HUDEP-2 (cell line): ENCODE measurements around the gene HMHB1.
A peak's percentile ranks its signal among the peaks of the same experiment; 100 is the strongest.
"Not testable (repeated sequence)": the region's sequence is repeated elsewhere in the genome, so short reads cannot be mapped to it uniquely, and the experiment has no call there.

Source experiments
- DNase-seq, 76 experiments: peaks; one replicate each; lab custom pipeline; 2025; ENCODE audit not compliant: unreplicated experiment in 76 of 76; lab: John Stamatoyannopoulos, UW

HMHB1 gene

GRCh38 chr5:143801252-143801939 lies 10.6 kb upstream of the HMHB1 start:
- no peak for DNase-seq

GRCh38 chr5:143805861-143806260 lies 6.1 kb upstream of the HMHB1 start:
- DNase-seq, result no peak

GRCh38 chr5:143806579-143806978 lies 5.4 kb upstream of the HMHB1 start:
- DNase-seq, result no peak

- no peak for DNase-seq
These were observed 4.6 kb upstream of the HMHB1 start for GRCh38 chr5:143807401-143807800.

GRCh38 chr5:143816370-143816769 lies 4.4 kb downstream of the HMHB1 start:
- not testable (repeated sequence) for DNase-seq

- no peak for DNase-seq
These were observed 7.8 kb downstream of the HMHB1 start for GRCh38 chr5:143819716-143820115.

- no peak for DNase-seq
These were observed 8.5 kb downstream of the HMHB1 start for GRCh38 chr5:143820451-143820850.

- peak in 68 of 76 experiments; percentile 2 to 84 (median 50) for DNase-seq
These were observed 13.1 kb downstream of the HMHB1 start for GRCh38 chr5:143824851-143825720.

GRCh38 chr5:143826951-143827444 lies 15.0 kb downstream of the HMHB1 start:
- no peak for DNase-seq

- DNase-seq, result peak in 37 of 76 experiments; percentile 2 to 54 (median 18)
These were observed 16.7 kb downstream of the HMHB1 start for GRCh38 chr5:143828710-143829109.

GRCh38 chr5:143833177-143833576 lies 21.2 kb downstream of the HMHB1 start:
- no peak for DNase-seq

GRCh38 chr5:143835251-143835650 lies 23.3 kb downstream of the HMHB1 start:
- DNase-seq, result no peak

- no peak for DNase-seq
These were observed 24.3 kb downstream of the HMHB1 start for GRCh38 chr5:143836161-143836725.

GRCh38 chr5:143837306-143837848 lies 25.4 kb downstream of the HMHB1 start:
- no peak for DNase-seq

GRCh38 chr5:143841446-143841845 lies 29.5 kb downstream of the HMHB1 start:
- no peak for DNase-seq

GRCh38 chr5:143842920-143843319 lies 31.0 kb downstream of the HMHB1 start:
- no peak for DNase-seq

- DNase-seq, result no peak
These were observed 31.5 kb downstream of the HMHB1 start for GRCh38 chr5:143843461-143843860.

- no peak for DNase-seq
These were observed 38.2 kb downstream of the HMHB1 start for GRCh38 chr5:143850050-143850683.

- DNase-seq, result no peak
These were observed 39.4 kb downstream of the HMHB1 start for GRCh38 chr5:143851383-143851782.

- DNase-seq, result no peak
These were observed 48.2 kb downstream of the HMHB1 start for GRCh38 chr5:143860211-143860610.

- DNase-seq, result no peak
These were observed 50.3 kb downstream of the HMHB1 start for GRCh38 chr5:143862271-143862670.
